Activated T-cell treated with anti-CD3 and anti-CD28 coated beads, Interleukin-2, amount 50 U/mL, for 48 hours (primary cell): ENCODE results near the gene MDM4.
"Not testable (repeated sequence)": the region's sequence is repeated elsewhere in the genome, so short reads cannot be mapped to it uniquely, and the experiment has no call there.

Source experiments
- DNase-seq, 2 experiments: peaks; one replicate each; pipeline ENCODE4 v3.0.0-alpha.2; 2020

Gene MDM4, protein sequence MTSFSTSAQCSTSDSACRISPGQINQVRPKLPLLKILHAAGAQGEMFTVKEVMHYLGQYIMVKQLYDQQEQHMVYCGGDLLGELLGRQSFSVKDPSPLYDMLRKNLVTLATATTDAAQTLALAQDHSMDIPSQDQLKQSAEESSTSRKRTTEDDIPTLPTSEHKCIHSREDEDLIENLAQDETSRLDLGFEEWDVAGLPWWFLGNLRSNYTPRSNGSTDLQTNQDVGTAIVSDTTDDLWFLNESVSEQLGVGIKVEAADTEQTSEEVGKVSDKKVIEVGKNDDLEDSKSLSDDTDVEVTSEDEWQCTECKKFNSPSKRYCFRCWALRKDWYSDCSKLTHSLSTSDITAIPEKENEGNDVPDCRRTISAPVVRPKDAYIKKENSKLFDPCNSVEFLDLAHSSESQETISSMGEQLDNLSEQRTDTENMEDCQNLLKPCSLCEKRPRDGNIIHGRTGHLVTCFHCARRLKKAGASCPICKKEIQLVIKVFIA

DNA sequence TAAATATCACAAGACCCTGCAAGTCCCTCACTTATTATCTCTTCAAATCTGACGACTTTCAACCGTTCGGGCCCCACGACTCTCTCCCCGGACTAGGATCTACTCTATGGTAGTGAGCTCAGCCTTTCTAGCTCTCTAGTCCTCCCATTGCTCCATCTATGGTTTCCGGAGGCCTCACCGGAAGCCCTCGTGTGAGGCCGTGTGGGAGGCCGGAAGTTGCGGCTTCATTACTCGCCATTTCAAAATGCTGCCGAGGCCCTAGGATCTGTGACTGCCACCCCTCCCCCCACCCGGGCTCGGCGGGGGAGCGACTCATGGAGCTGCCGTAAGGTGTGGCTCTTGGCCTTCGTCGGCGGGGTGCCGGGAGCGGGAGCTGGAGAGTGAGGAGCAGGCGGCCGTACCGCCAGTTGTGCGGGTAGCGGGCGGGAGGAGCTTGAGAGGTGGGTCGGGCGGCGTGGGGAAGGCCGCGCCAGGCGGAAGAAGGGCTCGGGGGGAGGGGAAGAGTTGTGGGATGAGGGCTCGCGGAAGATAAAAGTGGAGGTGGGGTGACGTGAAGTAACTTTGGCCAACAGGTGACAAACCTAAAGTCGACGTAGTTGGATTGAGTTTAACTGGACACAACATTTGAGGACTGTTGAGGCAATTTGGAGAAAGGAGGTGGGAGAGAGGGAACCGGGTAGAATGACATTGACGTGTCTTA lies at the start of gene MDM4:
Gene MDM4, plus strand, starts transcription at position 227 of the 700 bp plus-strand sequence. CDS start 9,113 bp downstream, outside the sequence.
- DNase-seq, result peak; percentile 96

DNA sequence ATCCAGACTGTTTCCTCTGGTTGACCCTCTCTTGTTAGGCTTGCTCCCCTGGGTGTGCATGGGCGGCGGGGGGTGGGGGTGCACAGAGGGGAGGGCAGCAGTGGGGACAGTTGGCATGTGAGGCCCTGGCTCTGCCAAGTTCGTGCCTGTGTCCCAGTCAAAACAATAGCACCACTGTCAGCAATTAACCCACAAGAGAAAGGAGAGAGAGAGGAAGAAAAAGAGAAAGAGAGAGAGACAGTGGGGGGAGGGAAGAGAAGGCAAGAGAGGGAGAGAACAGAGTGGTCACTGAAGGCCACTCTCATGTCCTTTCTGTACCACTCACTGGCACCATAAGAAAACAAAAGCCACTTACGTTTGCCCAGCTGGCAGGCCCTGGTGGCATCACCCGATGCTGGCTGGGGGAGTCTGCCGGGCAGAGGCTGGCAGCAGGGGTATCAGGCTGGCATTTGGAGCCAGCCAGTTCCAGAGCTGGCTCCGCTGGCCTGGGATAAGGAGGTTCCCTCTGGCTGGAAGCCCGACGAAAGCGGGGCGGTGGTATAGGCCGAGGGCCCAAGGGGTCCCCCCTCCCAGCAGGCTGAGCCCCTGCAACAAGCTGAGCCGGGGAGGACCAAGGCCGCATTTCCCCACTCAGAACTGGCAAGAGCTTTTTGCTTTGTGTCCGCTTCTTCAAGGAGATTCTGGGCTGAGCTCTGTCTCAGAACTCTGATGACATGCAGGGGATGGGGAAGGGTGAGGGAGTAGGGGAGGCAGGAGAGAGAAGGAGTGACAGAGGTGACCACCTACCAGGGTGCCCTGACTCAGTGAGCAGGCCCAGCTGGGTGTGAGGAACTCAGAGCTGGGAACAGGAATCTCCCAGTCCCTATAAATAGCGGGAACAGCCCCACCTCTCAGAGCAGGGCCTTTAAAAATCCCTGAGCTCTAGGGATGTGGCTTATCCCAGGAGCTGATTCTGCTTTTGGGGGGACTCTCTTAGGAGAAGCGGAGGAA lies 49.5 kb upstream of the MDM4 start:
- no peak for DNase-seq

DNA sequence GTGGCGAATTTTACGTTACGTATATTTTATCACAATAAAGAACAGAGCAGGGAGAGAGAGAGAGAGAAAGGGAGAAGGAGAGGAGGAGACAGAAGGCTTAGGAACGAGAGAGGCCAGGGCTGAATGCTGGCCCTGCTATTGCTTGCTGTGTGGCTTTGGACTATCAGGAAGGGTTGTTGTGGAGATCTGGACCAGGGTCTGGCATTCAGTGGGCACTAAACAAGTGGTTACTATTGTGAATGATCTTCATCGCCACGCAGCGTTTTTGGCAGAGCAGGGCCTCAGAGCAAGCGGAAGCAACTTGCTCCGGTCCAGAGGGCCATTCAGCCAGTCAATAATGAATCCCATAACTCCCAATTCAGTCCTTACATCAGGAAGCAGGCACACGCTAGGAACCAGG lies 48.0 kb upstream of the MDM4 start:
- no peak for DNase-seq

DNA sequence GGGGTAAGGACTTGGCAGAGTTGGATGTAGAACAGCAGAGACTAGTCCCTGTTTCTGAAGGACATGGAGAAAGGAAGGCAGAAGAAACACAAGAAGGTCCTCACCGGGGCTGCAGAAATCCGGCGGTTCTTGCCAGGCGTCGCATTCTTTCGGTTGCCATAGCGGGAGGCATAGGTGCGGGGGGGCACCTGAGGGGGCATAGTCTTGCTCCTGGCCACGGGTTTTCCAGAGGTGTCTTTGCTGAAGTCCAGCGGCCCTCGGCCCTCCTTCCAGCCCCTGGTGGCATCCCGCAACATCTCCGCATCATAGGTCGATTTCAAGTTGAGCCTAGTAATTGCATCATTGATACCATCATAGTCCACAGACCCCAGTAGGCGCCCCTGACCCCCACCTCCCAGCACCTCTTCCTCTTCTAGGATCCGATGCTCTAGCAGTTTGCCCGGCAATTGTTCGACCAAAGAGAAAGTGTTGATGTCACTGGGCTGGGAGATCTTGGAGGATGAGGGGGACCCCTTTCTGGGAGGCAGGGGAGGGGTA lies 47.4 kb upstream of the MDM4 start:
- no peak for DNase-seq

DNA sequence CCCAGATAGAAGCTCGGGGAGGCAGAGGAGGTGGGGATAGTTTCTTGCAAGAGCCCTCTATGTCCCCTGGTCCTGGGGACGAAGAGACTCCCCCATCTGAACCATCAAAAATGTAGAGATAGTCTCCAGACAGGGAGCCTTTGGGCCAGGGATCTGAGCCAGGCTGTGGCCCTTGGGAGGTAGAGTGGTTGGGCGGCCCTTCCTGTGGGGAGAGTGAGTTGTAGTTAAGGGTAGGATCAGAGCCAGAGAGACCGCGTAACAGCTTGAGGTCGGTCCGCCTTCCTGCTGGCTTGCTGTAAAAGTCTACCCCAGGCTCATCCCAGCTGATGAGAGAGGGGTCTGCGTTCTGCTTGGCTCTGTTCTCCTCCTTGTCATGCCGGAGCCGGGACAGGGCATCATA lies 46.9 kb upstream of the MDM4 start:
- no peak for DNase-seq

DNA sequence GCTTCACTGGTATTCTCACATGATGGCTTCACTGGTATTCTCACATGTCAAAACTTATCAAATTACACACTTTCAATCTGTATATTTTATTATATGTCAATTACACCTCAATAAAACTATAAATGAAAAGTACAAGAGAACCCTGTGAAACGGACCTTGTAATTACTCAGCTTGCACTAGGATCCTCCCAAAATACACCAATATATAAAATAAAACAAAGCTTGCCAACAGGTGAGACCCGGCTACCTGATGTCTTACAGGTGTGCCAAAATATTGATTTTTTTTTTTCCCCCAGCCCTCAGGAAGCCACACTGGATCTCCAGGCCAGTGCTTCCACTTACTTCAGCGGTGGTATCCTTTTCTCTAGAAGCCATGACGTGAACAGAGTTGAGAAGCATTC lies 44.5 kb upstream of the MDM4 start:
- no peak for DNase-seq

DNA sequence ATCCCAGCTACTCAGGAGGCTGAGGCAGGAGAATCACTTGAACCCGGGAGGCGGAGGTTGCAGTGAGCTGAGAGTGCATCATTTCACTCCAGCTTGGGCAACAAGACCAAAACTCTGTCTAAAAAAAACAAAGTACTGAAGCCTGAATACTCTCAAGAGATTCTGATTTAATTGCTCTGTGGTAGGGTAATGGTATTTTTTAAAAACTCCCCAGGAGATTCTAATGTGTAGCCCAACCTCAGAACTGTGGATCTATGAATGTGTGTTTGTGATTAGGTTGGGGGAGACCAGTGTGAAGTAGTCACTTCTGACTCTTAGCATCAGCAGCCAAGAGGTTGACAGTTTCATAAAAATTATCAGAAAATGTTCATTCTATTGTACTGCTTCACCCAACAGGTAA lies 43.5 kb upstream of the MDM4 start:
- DNase-seq, result no peak

DNA sequence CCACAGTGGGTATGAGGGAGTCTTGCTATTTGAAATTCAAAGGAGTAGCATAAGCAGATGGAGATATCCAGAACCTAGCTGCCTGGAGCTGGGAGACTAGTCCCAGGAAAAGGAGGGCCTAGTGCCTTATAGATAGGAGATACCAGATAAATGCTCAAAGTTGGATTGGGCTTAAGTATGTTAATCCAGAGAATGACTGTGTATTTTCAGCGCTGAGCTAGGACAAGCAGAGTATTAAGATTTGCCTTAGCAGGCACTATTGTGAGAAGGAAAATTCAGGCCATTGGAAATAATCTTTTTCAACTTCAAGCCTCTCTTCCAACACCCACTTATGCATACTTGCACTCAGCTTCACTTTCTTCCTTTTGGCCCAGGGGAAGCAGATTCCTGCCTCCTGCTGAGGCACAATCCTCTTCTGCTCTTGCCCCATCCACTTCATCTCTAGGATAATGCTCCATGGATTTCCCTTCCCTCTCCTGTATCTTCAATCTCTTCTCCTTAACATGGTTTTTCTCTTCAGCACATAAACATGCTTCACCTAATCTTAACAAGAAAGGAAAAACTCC lies 42.7 kb upstream of the MDM4 start:
- DNase-seq, result no peak

DNA sequence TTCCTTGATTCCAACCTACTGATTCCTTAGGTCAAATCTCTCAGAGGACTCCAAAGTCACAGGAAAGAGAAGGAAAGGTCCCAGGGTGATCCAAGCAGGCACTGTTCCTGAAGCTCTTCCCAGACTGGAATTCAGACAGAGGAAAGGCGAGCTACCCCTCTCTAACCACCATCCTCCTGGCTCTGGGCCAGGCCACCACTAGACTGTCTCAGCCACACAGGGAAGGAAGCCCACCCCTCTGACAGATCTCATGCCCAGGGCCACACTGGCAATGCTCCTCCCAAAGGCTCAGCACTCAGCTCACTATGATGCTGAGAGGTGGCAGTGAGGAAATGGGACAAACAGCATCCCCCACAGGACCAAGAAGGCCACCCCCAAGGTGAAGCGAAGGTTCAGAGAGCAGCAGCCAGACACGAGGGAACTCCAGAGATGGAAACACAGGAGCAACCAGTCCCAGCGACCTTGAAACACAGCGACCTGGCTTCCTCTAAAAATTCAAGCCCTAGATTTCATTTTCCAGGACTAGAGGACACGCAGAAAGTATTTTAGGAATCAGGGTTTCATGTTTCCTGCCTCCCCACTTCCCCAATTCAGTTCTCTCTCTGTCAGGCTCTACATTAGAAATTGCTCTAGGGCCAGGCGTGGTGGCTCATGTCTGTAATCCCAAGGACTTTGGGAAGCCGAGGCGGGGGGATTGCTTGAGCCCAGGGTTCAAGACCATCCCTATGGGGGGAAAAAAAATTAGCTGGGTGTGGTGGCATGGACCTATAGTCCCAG lies 40.4 kb upstream of the MDM4 start:
- DNase-seq, result no peak

DNA sequence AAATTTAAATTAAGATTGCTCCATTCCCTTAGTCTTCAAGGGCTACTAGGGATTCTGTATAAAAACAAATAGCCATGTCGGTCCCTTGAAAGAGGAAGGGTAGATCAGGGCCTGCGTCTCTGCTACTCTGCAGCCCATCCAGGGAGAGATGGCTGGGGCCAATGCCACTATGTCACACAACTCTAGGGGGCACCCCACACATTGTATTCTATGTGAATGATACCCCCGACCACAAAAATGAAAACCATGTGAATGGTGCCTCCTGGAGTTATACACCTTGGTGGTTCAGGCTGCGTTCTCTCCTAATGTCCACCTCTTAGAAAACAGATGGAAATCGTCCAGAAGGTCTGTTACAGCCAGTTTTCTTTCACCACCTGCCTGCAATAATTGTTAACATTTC lies 39.6 kb upstream of the MDM4 start:
- DNase-seq, result no peak

DNA sequence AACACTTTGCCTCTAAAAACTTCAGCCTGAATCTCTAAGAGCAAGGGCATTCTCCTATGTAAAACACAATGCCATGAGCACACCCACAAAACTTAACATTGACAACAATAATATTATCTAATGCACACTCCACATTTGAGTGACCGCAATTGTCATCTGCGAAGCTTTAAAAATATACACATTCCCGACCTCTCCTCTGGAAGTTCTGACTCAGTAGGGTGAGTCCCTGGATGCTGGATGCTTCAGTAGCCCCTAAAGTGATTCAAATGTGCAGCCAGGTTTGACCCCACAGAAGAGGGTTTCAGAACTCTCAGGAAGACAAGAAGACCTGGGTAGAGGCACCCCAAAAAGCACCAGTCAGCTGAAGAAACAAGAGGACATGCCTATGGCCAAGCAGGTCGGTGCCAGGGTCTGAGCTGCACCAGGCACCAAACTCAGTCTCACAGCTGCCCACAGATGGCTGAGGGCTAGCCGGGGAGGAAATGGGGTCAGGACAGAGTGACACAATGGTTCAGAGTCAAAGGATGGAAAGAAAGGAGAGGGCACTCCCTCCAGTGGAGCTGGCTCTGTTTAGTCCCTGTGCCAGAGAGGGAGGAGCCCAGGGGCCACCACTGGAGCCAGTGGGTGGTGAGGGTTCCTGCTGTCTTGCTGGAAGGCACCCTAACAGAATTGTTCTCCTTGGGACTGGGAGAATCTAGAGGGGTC lies 39.0 kb upstream of the MDM4 start:
- no peak for DNase-seq

DNA sequence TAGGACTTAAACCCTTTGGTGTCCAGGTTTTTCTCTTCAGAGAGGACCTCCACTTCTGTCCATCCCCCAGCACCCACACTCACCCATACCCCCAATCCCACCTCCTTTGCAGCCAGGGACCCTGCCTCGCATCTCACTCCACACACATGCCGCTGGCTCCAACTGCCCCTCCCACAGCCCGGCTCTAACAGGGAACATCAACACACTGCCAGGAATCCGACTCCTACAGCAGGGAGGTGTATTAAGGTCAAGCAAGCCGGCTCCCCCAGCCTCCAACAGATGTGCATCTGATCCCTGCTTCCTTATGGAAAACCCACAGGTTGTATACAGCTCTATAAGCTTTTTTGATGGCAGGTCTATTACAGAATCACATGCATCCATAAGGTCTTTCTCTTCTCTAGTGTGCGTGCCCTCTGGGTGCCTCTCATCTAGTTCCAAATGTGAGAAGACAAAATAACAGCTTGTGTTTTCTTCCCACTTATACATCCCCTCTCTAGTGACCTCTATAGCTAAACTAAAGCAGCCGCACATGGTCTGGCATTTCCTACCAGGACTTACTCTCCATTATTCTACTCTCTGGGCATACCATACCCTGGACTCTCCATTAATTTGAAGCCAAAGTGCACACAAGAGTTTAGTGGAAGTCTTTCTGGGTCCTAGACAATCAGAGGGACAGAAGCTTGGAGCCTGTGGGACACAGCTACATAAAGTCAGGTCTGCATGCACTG lies 37.9 kb upstream of the MDM4 start:
- no peak for DNase-seq

DNA sequence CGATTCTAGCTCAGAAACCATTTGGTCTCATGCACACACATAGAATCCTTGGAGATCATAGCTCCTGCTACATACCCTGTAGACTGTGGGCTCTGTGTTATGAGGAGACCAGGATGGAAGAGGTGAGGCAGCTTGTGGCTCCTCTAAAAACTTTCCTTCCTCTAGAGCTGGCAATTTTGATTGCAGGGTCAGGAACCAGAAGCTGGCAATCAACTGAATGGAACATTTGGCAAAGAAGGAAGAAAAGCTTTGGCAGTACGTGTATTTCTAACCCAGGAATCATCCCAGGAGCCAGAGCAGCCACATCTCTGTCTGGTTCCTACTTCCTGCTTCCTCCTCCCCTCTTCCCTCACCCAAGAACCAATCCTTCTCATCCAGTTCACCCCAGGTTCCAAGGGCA lies 37.3 kb upstream of the MDM4 start:
- DNase-seq, result no peak

DNA sequence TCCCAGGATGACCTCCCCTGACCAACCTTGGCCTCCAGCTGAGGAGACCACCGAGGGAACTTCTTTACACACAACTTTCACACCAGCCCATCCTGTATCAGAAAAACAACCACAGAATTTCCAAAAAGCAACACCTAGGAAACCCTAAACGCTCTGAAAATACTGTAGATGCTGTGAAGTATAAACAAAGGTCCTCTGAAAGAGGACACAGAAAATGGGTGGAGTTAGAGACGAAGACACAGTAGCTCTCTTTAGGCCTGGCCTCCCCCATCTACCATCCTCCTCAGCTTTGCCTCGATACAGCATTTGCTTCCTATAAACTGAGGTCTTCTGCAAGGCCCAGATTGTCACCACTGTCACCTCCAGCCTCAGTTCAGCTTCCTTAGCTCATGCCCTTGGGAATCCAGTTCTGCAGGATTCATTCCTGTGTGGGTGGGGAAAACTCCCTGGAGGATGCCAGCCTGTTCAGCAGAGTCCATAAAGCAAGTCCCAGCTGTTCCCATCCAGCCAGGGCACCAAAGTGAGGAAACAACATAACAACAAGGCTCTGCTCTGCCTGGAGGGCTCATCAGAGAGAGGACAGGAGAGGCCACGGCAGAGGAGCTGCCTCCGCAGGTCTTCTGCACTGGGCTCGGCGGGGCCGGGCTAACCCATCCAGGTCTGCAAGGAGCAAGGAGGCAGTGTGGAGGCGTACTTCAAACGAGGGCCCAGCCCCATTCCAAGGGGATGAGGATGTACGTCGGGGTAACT lies 36.6 kb upstream of the MDM4 start:
- no peak for DNase-seq

DNA sequence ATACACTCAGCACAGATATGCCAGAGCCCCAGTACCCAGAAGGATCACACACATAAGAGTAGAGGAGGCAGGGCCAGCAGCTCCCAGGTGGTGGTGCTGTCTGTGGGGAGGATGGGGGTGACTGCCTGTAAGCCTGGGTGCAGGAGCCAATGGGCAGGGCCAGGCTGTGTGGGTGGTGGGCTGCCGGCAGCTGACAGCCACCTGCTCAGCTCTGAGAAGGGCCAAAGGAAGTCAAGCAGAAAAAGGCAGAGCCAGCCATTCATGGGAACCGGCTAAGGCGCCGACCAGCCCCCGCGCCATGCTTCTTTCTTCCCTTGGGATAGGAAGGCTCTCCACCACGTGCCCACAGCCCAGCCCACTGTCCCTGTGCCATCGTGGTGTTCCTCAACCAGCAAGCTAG lies 35.7 kb upstream of the MDM4 start:
- no peak for DNase-seq

DNA sequence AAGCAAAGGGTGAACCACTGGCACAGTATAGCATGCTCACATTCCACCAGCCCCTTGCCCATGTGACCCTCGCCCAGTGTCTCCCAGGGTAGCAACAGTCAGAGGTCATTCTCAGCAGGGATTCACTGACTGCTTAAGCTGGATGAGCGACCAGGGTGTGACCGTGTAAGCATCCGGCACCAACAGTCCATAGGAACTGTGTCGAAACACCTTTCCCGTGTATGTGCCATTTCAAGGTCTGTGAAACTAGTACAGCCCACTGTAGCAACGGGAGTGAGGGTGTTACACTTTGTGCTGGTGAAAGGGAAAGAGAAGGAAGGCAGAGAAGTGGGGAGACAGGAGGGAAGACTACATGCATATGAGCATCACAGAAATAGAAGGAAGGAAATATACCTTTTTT lies 32.4 kb upstream of the MDM4 start:
- DNase-seq, result no peak

DNA sequence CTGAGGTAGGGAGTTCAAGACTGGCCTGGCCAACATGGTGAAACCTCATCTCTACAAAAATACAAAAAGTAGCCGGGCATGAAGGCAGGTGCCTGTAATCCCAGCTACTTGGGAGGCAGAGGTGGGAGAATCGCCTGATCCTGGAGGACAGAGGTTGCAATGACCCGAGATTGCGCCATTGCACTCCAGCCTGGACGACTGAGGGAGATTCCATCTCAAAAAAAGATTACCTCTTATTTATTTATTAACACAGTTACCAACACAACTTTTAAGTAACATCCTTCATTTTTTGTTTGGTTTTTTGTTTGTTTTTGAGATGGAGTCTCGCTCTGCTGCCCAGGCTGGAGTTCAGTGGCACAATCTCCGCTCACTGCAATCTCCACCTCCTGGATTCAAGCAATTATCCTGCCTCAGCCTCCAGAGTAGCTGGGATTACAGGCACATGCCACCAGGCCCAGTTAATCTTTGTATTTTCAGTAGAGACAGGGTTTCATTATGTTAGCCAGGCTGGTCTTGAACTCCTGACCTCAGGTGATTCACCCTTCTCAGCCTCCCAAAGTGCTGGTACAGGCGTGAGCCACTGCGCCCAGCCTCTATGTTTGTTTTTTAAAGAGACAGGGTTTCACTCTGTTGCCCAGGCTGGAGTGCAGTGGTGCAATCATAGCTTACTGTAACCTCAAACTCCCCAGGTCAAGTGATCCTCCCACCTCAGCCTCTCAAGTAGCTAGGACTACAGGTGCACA lies 29.5 kb upstream of the MDM4 start:
- DNase-seq, result not testable (repeated sequence)

DNA sequence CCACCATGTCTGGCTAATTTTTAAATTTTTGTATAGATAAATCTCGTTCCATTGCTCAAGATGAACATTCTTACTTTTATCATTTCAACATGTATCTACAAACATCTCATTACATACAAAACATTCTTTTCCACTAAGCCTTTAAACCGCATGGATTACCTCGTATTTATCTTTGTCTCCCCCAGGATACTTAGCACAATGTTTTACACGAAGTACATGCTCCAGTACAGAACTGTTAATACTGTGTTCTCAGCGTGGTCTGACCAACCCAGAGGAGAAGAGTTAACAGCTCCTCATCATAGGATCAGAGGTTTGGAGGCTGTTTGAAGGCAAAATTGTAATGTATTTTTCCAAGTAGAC lies 29.0 kb upstream of the MDM4 start:
- DNase-seq, result no peak

DNA sequence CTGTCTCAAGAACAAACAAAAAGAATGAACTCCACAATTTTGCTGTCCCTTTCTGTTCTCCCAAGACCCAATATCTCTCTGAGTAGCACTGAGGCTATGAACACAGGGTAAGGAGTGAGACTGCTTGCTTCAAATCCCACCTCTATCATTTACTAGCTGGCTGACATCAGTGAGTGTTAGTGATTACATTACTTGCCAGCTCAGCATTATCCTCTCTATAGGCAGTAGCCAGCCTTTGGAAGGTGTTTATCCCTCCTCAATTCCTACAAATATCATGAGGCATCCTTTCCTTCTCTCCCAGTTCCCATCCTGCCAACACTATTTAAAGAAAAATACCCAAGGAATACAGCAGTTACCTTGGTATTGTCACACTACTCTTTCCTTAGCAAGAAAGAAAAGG lies 24.6 kb upstream of the MDM4 start:
- DNase-seq, result no peak
